GM06990 (cell line): ENCODE data around the gene PIAS4.

Experiments used
- DNase-seq: peaks from one replicate; pipeline ENCODE4 v3.0.0-alpha.2; 2011; ENCODE audit not compliant: insufficient read length; ENCODE audit errors: extremely low read depth
- H3K27me3 ChIP-seq: replicated peaks from 2 replicates; pipeline ENCODE4 v1.6.0; 2011; ENCODE audit warnings: low read length; ENCODE audit not compliant: control insufficient read depth, insufficient read depth
- H3K36me3 ChIP-seq: 2 replicates; pipeline ENCODE4 v1.5.1; 2011; ENCODE audit warnings: low read length; ENCODE audit not compliant: control insufficient read depth, insufficient read depth
- H3K4me3 ChIP-seq: replicated peaks from 2 replicates; pipeline ENCODE4 v1.5.1; 2011; ENCODE audit warnings: low read depth, mild to moderate bottlenecking, control low read depth, low read length
- TF ChIP-seq, protein P1 (sequence below): IDR thresholded peaks from 2 replicates; pipeline ENCODE4 v1.5.1; 2011; ENCODE audit warnings: low read length, control low read depth, mild to moderate bottlenecking, inconsistent platforms; ENCODE audit not compliant: insufficient read depth, poor library complexity, severe bottlenecking

The PIAS4 gene

GRCh38 chr19:4064496-4065260, 57.1 kb downstream of the PIAS4 start:
- no peak for DNase-seq
- peaks cover 12% of the 10 kb centered on the region for H3K36me3 ChIP-seq
- no peaks in the 10 kb centered on the region for H3K27me3 ChIP-seq
- TF ChIP-seq, protein P1, sequence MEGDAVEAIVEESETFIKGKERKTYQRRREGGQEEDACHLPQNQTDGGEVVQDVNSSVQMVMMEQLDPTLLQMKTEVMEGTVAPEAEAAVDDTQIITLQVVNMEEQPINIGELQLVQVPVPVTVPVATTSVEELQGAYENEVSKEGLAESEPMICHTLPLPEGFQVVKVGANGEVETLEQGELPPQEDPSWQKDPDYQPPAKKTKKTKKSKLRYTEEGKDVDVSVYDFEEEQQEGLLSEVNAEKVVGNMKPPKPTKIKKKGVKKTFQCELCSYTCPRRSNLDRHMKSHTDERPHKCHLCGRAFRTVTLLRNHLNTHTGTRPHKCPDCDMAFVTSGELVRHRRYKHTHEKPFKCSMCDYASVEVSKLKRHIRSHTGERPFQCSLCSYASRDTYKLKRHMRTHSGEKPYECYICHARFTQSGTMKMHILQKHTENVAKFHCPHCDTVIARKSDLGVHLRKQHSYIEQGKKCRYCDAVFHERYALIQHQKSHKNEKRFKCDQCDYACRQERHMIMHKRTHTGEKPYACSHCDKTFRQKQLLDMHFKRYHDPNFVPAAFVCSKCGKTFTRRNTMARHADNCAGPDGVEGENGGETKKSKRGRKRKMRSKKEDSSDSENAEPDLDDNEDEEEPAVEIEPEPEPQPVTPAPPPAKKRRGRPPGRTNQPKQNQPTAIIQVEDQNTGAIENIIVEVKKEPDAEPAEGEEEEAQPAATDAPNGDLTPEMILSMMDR = no peak
- H3K4me3 ChIP-seq = peak overlapping the region; percentile 92

- TF ChIP-seq, protein P1 = no peak
- Histone ChIP-seq H3K27me3 (no peaks in the 10 kb centered on the region), H3K36me3 (peaks cover 12% of the 10 kb centered on the region), H3K4me3 (peak overlapping the region; percentile 92)
- peak; percentile 96 for DNase-seq
Measured at GRCh38 chr19:4065430-4066175, 58.1 kb downstream of the PIAS4 start.

GRCh38 chr19:4066176-4066606, 58.7 kb downstream of the PIAS4 start:
- peaks cover 12% of the 10 kb centered on the region for H3K36me3 ChIP-seq
- TF ChIP-seq, protein P1 = no peak
- H3K4me3 ChIP-seq = peak overlapping the region; percentile 87
- DNase-seq = no peak
- H3K27me3 ChIP-seq = no peaks in the 10 kb centered on the region

DNA sequence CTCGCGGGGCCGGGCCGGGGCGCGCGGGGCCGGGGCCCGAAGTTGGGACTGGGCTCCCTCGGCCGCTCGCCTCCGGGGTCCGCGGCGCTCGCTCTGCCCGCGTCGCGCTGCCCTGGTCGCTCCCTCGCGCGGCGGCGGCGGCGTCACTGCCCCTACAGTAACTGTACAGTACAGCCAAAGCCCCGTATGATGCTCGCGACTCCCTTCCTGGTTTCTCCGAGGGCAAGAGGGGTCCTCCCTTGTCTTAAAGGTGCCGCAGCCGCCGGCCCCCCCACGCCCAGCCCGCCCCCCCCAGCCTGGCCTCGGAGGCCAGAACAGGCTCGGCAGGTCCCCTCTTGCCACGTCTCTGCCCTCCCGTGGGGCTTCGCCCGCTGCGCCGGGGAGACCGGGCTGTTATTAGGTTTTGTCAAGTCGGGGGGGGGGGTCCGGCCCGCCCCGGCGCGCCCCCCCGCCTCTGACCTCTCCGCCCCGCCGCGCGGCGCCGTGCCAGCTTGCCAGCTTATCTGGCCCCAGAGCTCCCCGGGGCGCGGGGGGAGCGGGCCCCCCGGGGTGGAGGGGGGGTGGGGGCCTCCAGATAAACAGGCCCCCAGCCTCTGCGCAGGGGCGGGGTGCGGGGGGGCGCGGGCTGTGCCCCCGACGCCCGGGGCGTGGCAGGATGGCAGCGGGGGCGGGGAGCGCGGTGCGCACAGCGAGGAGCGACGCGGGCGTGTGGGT, 59.3 kb downstream of the PIAS4 start, which contains the start of gene ZBTB7A:
Gene ZBTB7A (minus strand): TSS at position 218 of the 714 bp plus-strand sequence. CDS start 11,667 bp downstream, outside the sequence.
- peaks cover 9% of the 10 kb centered on the region for H3K36me3 ChIP-seq
- peak within 1 kb of the TSS; percentile 87 for H3K4me3 ChIP-seq
- TF ChIP-seq, protein P1 = no peak
- DNase-seq = peak; percentile 66
- H3K27me3 ChIP-seq = no peaks in the 10 kb centered on the region

DNA sequence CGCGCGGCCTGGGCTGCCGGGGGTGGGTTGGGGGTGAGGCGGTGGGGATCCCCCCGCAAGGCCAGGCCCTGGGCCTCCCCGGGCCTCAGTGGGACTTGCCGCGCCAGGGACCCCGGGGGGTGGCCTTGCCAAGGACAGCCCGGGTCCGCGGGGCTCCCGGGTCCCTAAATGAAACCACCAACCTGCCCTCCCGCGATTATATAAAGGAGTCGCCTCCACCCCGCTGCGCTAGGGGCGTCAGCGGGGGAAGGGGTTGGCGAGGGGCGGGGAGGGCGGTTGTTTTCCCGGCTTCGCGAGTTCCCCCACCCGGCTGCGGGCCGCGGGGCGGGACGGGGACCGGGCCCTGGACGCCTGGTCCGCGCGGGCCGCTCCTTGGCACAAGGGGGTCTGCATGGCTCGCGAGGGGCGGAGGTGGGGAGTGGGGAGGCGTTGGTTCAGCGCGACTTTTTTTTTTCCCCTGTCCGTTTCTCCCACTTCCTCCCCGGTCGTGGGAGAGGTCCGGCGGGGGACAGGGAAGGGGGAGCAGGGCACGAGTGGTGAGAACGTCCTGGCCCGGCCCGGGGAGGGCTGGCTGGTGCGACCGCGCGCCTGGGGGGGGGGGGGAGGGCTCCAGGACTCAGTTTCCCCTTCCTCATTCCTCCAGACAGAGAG, 60.0 kb downstream of the PIAS4 start:
- TF ChIP-seq, protein P1 = no peak
- Histone ChIP-seq H3K27me3 (no peaks in the 10 kb centered on the region), H3K4me3 (peak overlapping the region; percentile 87), H3K36me3 (peaks cover 7% of the 10 kb centered on the region)
- DNase-seq = no peak
